ENCODE measurements around the gene TASOR.

The TASOR gene

DNA sequence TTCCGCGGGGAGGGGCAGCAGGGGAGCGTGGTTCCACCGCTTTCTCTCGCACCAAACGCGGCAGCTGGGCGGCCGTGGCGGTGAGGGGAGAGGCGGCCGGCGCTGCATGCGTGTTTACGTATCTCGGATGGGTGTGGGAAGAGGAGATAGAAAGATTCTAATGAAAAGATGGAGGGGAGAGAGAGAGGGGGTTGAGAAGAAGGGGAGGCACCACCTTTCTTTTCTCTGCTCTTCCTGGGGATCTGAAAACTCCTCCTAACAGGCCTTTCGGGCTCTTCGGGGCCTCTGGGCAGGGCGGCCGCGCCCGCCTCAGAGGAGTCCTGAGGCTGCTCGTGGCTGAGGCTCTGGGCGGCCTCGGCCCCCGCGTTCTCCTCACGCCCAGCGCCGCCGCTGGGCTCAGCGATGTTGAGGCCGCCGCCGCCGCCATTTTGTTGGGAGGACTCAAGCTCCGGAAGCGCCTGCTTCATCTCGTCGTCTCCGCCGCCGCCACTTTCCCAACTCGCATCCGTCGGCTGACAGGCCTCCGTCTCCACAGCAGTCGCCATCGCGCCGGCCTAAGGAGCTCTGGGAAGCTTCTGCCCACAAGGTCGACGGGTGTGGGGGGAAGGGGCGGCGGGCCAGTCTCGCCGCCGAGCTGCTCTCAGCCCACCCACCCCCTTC, 473 bp downstream of the TASOR start:
- DNase-seq (ENCODE audit: low spot score), result peak; percentile 64

DNA sequence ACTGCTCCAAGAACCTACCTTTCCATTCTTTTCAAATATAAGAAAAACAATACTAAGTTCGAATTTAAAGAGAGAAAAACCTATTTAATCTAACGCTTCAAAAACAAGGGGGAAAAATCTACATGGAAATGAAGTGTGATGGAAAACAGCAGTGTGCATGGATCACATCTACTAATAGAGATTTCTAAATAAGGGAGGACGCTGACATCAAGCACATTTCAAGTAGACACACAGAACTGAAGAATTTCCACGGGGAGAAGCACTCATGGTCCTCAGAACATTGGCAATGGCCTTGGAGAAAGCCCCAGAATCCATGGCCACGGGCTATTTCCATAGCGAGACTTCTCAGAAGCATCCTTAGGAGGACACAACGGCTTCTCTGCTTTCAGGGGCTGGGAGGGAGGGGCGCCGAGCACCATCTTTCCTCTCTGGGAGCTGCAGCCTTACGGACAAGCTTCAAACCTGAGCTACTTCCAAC, 1.0 kb downstream of the TASOR start:
- no peak for DNase-seq (ENCODE audit: low spot score)

DNA sequence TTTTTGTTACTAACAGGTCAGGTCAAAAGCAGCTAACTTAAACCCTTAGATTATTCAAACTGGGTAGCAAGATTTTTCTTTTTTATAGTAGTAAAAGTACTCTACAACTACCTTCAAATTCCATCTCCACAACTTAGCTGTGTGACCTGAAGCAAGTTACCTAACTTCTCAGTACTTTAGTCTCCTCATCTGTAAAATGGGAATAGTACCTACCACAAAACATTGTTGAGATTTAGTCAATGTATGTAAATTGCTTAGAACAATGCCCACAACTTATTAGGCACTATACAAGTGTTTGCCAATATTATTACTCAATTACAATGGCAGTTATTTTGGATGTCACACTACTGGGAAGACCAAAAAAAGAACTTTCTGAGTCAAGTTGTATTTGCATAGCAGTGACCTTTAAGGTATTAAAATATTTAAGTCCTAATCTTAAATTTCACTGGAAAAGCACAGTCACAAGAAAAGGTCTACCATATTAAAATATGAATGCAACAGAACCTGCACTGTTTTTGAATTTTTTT, 2.9 kb downstream of the TASOR start:
- no peak for DNase-seq (ENCODE audit: low spot score)

DNA sequence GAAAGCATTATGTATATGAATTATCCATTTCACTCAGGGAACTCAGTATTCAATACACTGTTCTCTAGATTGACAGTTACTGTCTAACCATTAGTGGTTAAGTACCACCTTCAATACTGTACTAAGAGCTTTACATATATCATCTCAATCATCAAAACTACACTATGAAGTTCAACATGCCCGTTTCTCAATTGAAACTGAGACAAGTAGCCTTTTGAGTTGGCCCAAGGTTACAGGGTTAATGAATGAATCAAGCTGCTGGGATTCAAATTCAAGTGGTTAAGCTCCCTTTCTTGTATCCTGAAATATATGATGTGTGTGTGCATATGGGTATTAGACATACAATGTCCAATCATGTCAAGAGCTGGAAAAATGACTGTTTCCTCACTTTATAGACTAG, 5.8 kb downstream of the TASOR start:
- DNase-seq (ENCODE audit: low spot score), result no peak

DNA sequence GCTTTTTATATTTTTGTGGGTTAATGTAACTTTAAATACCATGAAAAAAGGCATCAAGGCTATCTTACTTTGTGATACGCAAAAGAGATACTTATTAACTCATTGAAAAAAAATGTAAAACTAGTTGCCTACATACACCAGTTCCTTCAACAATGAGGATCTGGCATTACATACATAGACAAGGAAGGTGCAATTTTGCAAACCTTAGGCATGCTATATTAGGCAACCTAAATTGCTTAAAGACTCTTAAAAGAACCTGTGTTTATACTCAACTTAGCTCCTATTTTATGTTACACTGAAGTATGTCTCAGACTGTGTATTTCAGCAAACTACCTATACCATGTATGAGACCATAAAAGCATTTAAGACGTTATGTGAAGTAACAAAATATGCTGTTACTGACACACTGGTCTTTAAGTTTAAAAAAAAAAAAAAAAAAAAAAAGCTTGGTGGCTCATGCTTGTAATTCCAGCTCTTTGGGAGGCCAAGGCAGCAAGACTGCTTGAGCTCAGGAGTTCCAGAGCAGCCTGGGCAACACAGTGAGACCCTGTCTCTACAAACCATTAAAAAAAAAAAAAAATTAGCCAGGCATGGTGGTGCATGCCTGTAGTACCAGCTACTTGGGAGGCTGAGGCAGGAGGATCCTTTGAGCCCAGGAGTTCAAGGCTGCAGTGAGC, 9.1 kb downstream of the TASOR start:
- no peak for DNase-seq (ENCODE audit: low spot score)

DNA sequence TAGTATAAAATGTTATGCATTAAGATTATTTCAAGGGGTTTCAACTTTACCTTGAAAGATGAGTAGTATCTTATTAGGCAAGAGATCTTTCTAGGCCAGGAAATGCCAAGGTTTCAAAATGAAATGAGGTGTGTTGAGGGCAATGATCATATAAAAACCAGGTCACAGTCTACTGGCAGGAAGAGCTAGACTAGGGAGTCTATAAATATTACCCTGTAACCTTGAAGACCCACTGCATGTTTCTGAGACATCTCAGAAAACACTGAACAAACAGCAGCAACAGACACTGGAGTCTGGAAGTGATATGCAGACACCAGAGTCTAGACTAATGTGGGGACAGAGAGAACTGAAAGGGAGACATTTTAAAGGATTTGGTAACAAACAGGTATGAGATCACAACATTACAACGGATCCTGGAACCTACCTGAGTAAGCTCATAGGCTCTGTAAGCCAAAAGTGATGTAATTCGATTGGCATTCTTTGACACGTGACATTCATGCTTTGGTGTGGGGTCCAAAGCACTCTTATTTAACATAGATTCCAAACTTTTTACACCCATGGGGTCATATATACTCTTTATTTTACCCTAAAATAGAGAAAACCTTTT, 15.0 kb downstream of the TASOR start:
- DNase-seq (ENCODE audit: low spot score), result no peak

DNA sequence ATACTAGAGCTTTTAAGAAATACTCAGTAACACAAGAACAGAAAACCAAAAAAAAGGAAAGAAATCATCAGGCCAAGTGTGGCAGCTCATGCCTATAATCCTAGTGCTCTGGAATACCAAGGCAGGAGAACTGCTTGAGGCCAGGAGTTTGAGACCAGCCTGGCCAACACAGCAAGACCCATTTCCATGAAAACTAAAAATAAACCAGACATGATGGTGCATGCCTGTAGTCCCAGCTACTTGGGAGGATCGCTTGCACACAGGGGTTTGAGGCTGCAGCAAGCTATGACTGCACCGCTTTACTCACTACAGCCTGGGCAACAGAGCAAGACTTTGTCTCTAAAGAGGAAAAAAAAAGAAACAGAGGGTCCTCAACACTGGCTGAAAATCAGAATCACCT, 18.2 kb downstream of the TASOR start:
- DNase-seq (ENCODE audit: low spot score), result no peak

DNA sequence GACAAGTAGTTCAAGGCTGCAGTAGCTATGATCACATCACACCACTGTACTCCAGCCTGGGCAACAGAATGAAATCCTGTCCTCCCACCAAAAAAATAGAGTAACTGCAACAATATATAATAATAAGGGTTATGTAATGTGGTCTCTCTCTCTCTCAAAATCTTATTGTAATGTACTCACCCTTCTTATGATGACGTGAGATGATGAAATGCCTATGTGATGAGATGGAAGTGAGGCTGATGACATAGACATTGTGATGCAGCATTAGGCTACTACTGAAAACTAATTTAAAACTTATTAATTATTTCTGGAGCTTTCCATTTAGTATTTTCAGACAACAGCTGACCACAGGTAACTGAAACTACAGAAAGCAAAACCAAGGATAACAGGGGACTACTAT, 27.4 kb downstream of the TASOR start:
- DNase-seq (ENCODE audit: low spot score), result no peak

DNA sequence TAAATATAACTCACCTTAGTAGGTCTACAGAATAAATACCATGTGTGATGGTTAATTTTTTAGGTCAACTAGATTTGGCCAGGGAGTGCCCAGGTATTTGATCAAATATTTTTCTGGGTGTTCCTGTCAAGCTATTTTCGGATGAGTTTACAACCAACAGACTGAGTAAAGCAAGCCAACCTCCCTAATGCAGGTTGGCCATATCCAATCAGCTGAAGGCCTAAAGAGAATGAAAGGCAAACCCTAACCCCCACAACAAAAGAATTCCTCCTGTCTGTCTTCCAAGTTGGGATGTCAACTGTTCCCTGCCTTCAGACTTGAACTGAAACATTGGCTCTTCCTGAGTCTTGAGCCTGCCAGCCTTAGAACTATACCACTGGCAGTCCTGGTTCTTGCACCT, 28.6 kb downstream of the TASOR start:
- DNase-seq (ENCODE audit: low spot score), result no peak

DNA sequence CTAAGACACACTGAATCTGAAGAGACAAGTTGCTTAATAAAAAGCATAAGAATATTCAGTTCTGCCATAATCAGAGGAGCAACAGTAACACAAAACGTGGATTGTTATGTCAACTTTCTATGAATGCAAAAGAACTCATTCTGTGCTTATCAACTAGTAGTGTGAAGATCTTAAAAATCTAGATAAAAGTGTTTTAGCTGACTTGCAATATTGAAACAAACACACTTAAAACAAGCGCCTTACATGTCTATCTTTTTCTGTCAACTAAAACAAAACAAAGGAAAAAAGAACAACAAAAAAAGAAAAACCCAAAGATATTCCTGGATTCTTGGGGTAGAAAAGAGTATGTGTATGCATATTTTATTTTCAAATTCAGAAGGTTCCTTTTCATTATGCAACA, 37.7 kb downstream of the TASOR start:
- DNase-seq (ENCODE audit: low spot score), result no peak

DNA sequence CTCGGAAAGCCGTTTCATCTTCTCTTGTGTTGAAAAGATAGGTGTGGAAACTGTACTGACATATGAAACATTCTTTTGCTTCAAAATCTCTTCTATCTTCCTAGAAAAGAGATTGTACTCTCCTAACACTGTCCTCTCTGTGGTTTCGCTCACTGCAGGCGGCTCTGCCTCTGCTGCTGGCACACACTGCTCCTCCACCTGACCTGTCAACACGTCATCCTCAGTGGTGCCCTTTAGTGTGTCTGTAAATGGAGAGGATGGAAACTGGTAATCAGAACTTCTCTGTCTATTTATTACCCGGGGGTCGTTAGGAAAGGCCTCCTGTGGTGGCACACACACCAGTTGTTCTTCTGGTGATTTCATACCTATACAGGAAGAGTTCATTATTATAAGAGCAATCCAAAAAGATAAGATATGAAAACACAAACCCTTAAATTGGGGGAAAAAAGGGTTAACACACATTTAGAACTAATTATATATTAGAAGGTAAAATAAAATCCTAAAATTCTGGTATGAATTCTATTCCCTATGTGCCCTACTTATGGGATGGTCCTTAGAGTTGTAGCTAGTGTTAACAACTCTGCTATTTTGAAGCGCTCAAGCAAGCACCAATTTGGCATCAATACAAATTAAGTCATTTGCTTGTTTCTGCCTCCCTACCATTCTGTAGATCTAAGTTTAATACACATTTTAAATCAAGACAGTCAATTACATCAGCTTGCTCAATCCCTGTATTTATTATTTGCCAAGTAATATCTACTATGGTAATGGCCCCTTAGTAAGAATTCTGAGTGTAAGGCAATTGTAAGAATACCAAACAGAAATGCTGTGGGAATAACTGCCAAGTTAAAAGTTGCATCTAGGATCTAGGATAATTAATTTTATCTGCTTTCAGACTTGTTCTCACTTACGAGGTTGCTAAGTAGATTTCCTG, 49.2 kb downstream of the TASOR start:
- DNase-seq (ENCODE audit: low spot score), result no peak

All from hepatic stellate cell (primary cell).